Chondrocyte (in vitro differentiated cells): ENCODE measurements around the gene ATG101. TPM values are rescaled to one million over a fixed set of nuclear protein-coding genes. Genes with fewer than 3 reads are reported as not detected.

Experiments
- DNase-seq: peaks from one replicate; pipeline ENCODE4 v3.0.0; 2021; ENCODE audit warnings: mixed read lengths, low spot score
- H3K27ac Mint-ChIP-seq: one replicate; pipeline ENCODE4 v1.8.0; 2021; ENCODE audit warnings: mild to moderate bottlenecking, moderate library complexity, mixed read lengths; ENCODE audit not compliant: unreplicated experiment
- H3K27me3 Mint-ChIP-seq: 2 replicates; pipeline ENCODE4 v1.8.0; 2021; ENCODE audit warnings: low read depth, mixed read lengths
- H3K36me3 Mint-ChIP-seq: 2 replicates; pipeline ENCODE4 v1.8.0; 2021; ENCODE audit warnings: low read depth, mixed read lengths
- H3K4me1 Mint-ChIP-seq: 2 replicates; pipeline ENCODE4 v1.8.0; 2021; ENCODE audit warnings: low read depth, mild to moderate bottlenecking, mixed read lengths
- H3K4me3 Mint-ChIP-seq: one replicate; pipeline ENCODE4 v1.8.0; 2021; ENCODE audit warnings: mild to moderate bottlenecking, moderate library complexity, mixed read lengths; ENCODE audit not compliant: unreplicated experiment
- H3K9me3 Mint-ChIP-seq: 2 replicates; pipeline ENCODE4 v1.8.0; 2021; ENCODE audit warnings: low read depth, mixed read lengths
- total RNA-seq: library from RNA; stranded (reverse); gene quantifications from 3 replicates; pipeline ENCODE4 v1.2.1, GENCODE V29; 2021
- TF ChIP-seq, protein P1 (sequence below): fragments of 200-600 bp; sonication (generic); IDR thresholded peaks from 2 replicates; pipeline ENCODE4 v1.5.0; 2021; ENCODE audit warnings: antibody characterized with exemption, mild to moderate bottlenecking, moderate library complexity

Gene ATG101
- total RNA-seq, 1 donor from 2014 or later = 48.0 TPM

DNA sequence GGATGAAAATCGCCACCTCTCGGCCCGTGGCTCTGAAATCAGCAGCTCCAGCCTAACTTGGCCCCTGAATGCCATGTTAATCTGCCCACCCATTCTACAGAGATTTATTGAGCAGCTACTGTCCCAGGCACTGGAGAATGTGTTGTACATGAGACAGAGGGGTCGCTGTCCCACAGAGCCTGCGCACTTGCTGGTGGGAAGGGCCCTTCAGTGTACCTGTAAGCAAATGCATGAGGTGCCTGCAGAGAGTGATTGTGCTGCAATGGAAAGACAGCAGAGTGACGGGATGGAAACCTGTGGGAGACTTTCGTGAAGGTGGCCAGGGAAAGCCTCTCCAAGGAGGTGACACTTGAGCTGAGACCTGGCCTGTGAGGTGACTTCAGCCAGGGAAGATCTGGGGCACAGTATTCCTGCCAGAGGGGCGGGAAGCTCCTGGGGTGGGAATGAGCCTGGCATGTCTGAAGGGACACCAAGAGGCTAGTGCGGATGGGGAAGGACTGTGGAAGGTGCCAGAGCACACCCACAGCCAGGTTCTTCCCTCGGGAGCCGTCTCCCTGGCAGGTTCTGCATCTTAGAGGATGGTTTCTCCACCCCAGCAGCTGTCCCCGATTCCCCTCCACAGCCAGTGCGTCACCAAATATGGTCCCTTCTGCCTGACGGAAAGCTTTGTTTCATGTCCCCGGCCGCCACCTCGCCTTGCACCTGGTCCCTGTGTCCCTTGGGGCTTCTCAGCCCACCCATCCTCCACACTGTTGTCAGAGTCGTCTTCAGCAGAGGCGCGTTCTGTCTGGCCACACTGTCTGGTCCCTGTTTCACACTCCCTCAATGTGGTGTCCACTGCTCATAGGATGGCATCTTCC, 18.4 kb downstream of the ATG101 start:
- H3K27me3 Mint-ChIP-seq = peaks cover 48% of the 10 kb centered on the region
- H3K27ac Mint-ChIP-seq = no peak overlapping the region
- no peaks in the 10 kb centered on the region for H3K9me3 Mint-ChIP-seq

DNA sequence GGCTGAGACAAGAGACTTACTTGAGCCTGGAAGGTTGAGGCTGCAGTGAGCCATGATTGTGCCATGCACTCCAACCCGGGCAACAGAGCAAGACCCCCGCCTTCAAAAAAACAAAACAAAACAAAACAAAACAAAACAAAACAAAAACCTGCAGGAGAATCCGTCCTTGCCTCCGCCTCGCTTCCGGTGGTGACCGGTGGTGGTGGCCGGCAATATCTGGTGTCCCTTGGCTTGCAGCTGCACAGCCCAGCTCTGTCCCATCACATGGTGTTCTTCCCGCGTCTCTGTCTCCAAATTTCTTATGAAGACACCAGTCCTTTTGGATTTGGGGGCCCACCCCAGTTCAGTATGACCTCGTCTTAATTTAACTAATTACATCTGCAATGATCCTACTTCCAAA, 19.7 kb downstream of the ATG101 start:
- H3K4me1 Mint-ChIP-seq = no peaks in the 10 kb centered on the region
- H3K27ac Mint-ChIP-seq = no peak overlapping the region
- no peak overlapping the region for H3K4me3 Mint-ChIP-seq
- DNase-seq = no peak
- peaks cover 55% of the 10 kb centered on the region for H3K27me3 Mint-ChIP-seq
- H3K9me3 Mint-ChIP-seq = peaks cover 1% of the 10 kb centered on the region
- peaks cover 12% of the 10 kb centered on the region for H3K36me3 Mint-ChIP-seq
- TF ChIP-seq, protein P1, sequence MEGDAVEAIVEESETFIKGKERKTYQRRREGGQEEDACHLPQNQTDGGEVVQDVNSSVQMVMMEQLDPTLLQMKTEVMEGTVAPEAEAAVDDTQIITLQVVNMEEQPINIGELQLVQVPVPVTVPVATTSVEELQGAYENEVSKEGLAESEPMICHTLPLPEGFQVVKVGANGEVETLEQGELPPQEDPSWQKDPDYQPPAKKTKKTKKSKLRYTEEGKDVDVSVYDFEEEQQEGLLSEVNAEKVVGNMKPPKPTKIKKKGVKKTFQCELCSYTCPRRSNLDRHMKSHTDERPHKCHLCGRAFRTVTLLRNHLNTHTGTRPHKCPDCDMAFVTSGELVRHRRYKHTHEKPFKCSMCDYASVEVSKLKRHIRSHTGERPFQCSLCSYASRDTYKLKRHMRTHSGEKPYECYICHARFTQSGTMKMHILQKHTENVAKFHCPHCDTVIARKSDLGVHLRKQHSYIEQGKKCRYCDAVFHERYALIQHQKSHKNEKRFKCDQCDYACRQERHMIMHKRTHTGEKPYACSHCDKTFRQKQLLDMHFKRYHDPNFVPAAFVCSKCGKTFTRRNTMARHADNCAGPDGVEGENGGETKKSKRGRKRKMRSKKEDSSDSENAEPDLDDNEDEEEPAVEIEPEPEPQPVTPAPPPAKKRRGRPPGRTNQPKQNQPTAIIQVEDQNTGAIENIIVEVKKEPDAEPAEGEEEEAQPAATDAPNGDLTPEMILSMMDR = no peak

More for the DNA sequence above, 18.4 kb downstream of the ATG101 start:
- H3K36me3 Mint-ChIP-seq = peaks cover 15% of the 10 kb centered on the region
- no peak overlapping the region for H3K4me3 Mint-ChIP-seq
- TF ChIP-seq, protein P1 = no peak
- no peak for DNase-seq
- H3K4me1 Mint-ChIP-seq = peaks cover 2% of the 10 kb centered on the region

DNA sequence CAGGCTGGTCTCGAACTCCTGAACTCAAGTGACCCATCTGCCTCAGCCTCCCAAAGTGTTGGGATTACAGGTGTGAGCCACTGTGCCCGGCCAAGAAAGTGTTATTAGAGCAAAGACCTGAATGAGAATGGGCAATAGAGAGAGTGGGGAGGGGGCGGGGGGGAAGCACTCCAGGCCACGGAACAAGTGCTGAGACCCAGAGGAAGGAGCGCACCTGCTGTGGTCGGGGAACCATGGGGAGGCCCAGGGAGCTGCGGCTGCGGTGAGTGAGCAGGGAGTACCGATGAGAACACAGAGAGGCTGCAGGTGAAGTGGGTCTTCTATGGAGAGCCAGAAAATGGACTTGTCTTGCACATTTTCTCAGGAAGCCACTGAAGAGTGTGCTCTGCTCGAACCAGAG, 20.5 kb downstream of the ATG101 start:
- peaks cover 13% of the 10 kb centered on the region for H3K36me3 Mint-ChIP-seq
- no peak overlapping the region for H3K4me3 Mint-ChIP-seq
- TF ChIP-seq, protein P1 = no peak
- peaks cover 3% of the 10 kb centered on the region for H3K9me3 Mint-ChIP-seq
- H3K27ac Mint-ChIP-seq = no peak overlapping the region
- peaks cover 57% of the 10 kb centered on the region for H3K27me3 Mint-ChIP-seq
- no peak for DNase-seq
- H3K4me1 Mint-ChIP-seq = no peaks in the 10 kb centered on the region

DNA sequence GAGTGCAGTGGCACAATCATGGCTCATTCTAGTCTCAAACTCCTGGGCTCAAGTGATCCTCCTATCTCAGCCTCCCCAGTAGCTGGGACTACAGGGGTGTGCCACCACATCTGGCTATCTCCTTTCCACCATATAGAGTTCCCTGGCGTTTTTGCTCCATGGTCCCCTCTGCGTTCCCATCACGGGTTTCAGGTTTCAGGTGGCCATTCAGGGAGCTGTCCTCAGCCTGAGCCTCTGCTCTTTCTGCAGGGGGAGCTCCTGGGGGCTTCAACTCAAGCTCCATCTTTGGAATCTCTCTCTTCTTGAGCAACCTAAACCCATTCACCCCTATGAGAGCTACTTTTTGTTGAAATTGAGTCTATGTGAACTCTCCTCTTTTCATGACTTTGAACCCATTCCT, 21.3 kb downstream of the ATG101 start:
- H3K4me1 Mint-ChIP-seq = no peaks in the 10 kb centered on the region
- H3K4me3 Mint-ChIP-seq = no peak overlapping the region
- H3K27ac Mint-ChIP-seq = no peak overlapping the region
- peaks cover 3% of the 10 kb centered on the region for H3K9me3 Mint-ChIP-seq
- H3K36me3 Mint-ChIP-seq = peaks cover 13% of the 10 kb centered on the region
- TF ChIP-seq, protein P1 = no peak
- peaks cover 58% of the 10 kb centered on the region for H3K27me3 Mint-ChIP-seq
- DNase-seq = no peak

DNA sequence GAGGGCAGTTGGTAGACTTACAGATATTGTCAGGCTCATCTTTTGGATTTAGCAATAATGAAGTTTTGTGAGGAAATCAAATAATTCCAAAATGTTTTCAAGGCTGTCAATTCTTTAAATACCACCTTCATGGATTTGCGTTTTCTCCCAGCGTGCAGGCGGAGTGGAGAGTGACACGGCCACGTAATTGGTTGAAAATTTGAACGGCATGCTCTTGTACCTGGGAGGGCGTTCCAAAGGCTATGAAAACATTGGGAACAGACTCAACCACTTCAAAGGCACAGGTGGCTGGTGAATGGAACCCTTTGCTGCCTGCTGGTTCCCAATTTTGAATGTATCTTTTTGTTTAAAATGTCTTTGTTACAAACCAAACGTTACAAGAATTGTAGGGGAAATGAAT, 22.1 kb downstream of the ATG101 start:
- TF ChIP-seq, protein P1 = no peak
- Mint-ChIP-seq H3K9me3 (peaks cover 3% of the 10 kb centered on the region), H3K27ac (no peak overlapping the region), H3K27me3 (peaks cover 54% of the 10 kb centered on the region), H3K36me3 (peaks cover 10% of the 10 kb centered on the region), H3K4me3 (no peak overlapping the region), H3K4me1 (no peaks in the 10 kb centered on the region)
- DNase-seq = no peak
